ENCODE measurements around the gene HDAC4. TPM values are rescaled to one million over a fixed set of nuclear protein-coding genes. Genes with fewer than 3 reads are reported as not detected.
A peak's percentile ranks its signal among the peaks of the same experiment; 100 is the strongest.

HDAC4 gene
- total and polyA plus RNA-seq, 8 donors = 1.7 to 98.8 (median 24.5) TPM

GRCh38 chr2:239355139-239355538, 45.7 kb downstream of the HDAC4 start:
- peaks cover 0 to 22% (median 11%) of the 10 kb centered on the region in 4 donors for H3K4me1 ChIP-seq
- TF ChIP-seq, protein P1, sequence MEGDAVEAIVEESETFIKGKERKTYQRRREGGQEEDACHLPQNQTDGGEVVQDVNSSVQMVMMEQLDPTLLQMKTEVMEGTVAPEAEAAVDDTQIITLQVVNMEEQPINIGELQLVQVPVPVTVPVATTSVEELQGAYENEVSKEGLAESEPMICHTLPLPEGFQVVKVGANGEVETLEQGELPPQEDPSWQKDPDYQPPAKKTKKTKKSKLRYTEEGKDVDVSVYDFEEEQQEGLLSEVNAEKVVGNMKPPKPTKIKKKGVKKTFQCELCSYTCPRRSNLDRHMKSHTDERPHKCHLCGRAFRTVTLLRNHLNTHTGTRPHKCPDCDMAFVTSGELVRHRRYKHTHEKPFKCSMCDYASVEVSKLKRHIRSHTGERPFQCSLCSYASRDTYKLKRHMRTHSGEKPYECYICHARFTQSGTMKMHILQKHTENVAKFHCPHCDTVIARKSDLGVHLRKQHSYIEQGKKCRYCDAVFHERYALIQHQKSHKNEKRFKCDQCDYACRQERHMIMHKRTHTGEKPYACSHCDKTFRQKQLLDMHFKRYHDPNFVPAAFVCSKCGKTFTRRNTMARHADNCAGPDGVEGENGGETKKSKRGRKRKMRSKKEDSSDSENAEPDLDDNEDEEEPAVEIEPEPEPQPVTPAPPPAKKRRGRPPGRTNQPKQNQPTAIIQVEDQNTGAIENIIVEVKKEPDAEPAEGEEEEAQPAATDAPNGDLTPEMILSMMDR (IDR thresholded peaks at IDR 0.05) = no peak
- no peak for TF ChIP-seq EP300 (IDR thresholded peaks at IDR 0.05)
- no peak for TF ChIP-seq POLR2A (IDR thresholded peaks at IDR 0.05)
- TF ChIP-seq POLR2AphosphoS5 (IDR thresholded peaks at IDR 0.05) = no peak
- no peaks in the 10 kb centered on the region for H3K27me3 ChIP-seq
- no peaks in the 10 kb centered on the region for H3K9me3 ChIP-seq
- H3K36me3 ChIP-seq = peaks cover 6 to 24% (median 19%) of the 10 kb centered on the region in 4 donors
- no peak for DNase-seq
- H3K4me3 ChIP-seq = no peak overlapping the region
- 69 to 84% (median 79%) methylated on average over 2 of the region's 2 CpGs for WGBS, 5 donors
- intact Hi-C loops (cut with DNase I; ENCODE audit: low total_unique reads) = no loop called here
- H3K27ac ChIP-seq = peak overlapping the region in 2 of 5 donors; percentile 44 to 77

DNA sequence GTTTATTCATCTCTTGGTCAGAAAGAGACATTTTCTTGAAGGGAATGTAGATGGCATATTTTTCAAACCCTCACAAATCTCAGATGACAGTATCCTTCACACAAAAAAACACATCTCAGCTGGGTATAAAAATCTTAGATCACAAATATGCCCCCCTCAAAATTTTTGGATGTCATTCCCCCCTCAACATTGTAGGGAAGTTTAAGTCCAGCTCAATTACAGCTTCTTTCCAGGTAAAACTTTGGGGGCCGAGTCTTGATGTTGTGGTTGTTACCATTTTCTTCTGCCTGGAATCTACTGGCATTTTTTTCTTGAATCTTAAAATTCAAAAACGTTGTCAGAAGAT, 46.1 kb downstream of the HDAC4 start:
- Histone ChIP-seq H3K27ac (peak overlapping the region in 1 of 5 donors; percentile 77), H3K9me3 (no peaks in the 10 kb centered on the region), H3K36me3 (peaks cover 6 to 25% (median 21%) of the 10 kb centered on the region in 4 donors), H3K4me3 (no peak overlapping the region), H3K4me1 (peaks cover 0 to 19% (median 9%) of the 10 kb centered on the region in 4 donors), H3K27me3 (no peaks in the 10 kb centered on the region)
- intact Hi-C loops (cut with DNase I; ENCODE audit: low total_unique reads) = no loop called here
- DNase-seq = no peak
- no peak for TF ChIP-seq POLR2A (IDR thresholded peaks at IDR 0.05)
- TF ChIP-seq EP300 (IDR thresholded peaks at IDR 0.05) = no peak
- no peak for TF ChIP-seq POLR2AphosphoS5 (IDR thresholded peaks at IDR 0.05)
- TF ChIP-seq, protein P1 (IDR thresholded peaks at IDR 0.05) = no peak
- 79 to 95% (median 91%) methylated on average over 2 of the region's 2 CpGs for WGBS, 5 donors

DNA sequence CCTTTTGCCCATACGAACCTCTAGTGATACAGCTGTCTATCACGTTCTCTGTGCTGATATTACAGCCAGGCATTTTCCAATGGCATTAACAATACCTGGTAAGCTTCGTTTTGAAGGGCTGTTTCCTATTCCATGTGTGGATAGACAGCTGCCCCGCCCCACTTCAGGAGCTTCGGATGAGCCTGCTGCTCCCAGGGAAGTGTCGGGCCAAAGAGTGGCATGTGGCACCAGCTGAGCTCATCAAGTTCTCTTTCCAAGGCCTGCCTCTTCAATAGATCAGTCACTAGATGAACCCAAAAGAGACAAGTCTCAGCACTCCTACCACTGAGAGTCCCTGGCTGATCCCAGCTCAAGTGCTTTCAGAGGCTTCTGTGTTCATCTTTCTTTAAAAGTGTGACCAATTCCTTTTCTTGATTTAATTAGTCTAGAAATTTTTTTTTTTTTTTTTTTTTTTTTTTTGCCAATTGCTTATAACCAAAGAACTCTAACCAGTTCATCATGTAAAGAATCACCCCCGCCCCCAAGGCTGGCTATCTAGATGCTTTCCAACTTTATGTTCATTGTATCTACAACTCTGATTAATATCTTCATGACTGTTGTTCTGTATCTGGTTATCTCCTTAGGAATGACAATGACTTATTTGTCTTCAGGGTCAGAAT, 46.6 kb downstream of the HDAC4 start:
- TF ChIP-seq POLR2AphosphoS5 (IDR thresholded peaks at IDR 0.05) (no peak), EP300 (IDR thresholded peaks at IDR 0.05) (no peak), POLR2A (IDR thresholded peaks at IDR 0.05) (no peak)
- TF ChIP-seq, protein P1 (IDR thresholded peaks at IDR 0.05) = no peak
- no peaks in the 10 kb centered on the region for H3K9me3 ChIP-seq
- H3K27ac ChIP-seq = peak overlapping the region in 1 of 5 donors; percentile 77
- intact Hi-C loops (cut with DNase I; ENCODE audit: low total_unique reads) = no loop called here
- WGBS, 5 donors = 90 to 98% (median 95%) methylated on average over 7 of the region's 7 CpGs
- peaks cover 0 to 19% (median 7%) of the 10 kb centered on the region in 4 donors for H3K4me1 ChIP-seq
- no peaks in the 10 kb centered on the region for H3K27me3 ChIP-seq
- peaks cover 6 to 30% (median 26%) of the 10 kb centered on the region in 4 donors for H3K36me3 ChIP-seq
- H3K4me3 ChIP-seq = no peak overlapping the region
- DNase-seq = no peak

DNA sequence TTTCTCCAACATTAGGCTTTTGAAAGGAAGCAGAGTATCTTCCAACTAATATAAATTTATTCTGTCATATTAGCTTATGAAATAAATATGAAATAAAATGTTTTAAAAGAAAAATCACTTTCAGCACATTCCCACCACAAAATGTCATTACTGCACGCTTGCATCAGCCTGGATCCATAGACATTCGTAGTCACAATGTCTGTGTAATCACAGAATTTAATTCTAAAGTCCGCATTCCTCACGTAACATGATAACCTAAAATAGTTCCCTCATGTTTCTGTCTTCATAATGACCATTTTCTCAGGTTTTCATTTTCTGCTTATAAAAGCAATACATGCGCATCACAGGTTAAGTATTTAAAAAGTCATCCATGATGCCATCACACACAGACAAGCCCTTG, 47.1 kb downstream of the HDAC4 start:
- intact Hi-C loops (cut with DNase I; ENCODE audit: low total_unique reads) = no loop called here
- no peak for DNase-seq

More for the DNA sequence above, 47.1 kb downstream of the HDAC4 start:
- H3K4me3 ChIP-seq = no peak overlapping the region
- H3K4me1 ChIP-seq = peaks cover 0 to 25% (median 6%) of the 10 kb centered on the region in 4 donors
- H3K27ac ChIP-seq = peak overlapping the region in 1 of 5 donors; percentile 89
- 95 to 98% (median 97%) methylated on average over 5 of the region's 5 CpGs for WGBS, 5 donors
- TF ChIP-seq POLR2A (IDR thresholded peaks at IDR 0.05) = no peak
- TF ChIP-seq, protein P1 (IDR thresholded peaks at IDR 0.05) = no peak
- TF ChIP-seq EP300 (IDR thresholded peaks at IDR 0.05) = no peak
- no peak for TF ChIP-seq POLR2AphosphoS5 (IDR thresholded peaks at IDR 0.05)
- H3K36me3 ChIP-seq = peaks cover 6 to 35% (median 31%) of the 10 kb centered on the region in 4 donors
- H3K27me3 ChIP-seq = no peaks in the 10 kb centered on the region
- no peaks in the 10 kb centered on the region for H3K9me3 ChIP-seq

Data from stomach (tissue), 9 donors.